ENCODE data around the gene SPPL3. TPM values are rescaled to one million over a fixed set of nuclear protein-coding genes. Genes with fewer than 3 reads are reported as not detected.

Gene SPPL3
- total RNA-seq, 1 experiment from 2014 or later, result 32.5 TPM

- H3K4me1 Mint-ChIP-seq, result 0 out of 2 replicates have a peak, but pooled peaks cover 4% of the 10 kb centered on the region
- no peak overlapping the region for H3K27ac Mint-ChIP-seq
- no peaks in the 10 kb centered on the region for H3K9me3 Mint-ChIP-seq
- POLR2A ChIA-PET, result no interaction called here
- CTCF ChIA-PET, result interaction anchor here (0.8 kb wide), 1 partner anchor 559 kb away, joined by 6 read pairs; no protein-coding TSS in a partner anchor
- DNase-seq (ENCODE audit: low spot score) (no peak), ATAC-seq (no peak)
- H3K36me3 Mint-ChIP-seq, result no peaks in the 10 kb centered on the region
- H3K4me3 Mint-ChIP-seq, result no peak overlapping the region
- TF ChIP-seq EMX1 (CRISPR knock-in tag; IDR thresholded peaks at IDR 0.05) (no peak), ZNF416 (CRISPR knock-in tag; IDR thresholded peaks at IDR 0.05) (no peak), ZNF396 (CRISPR knock-in tag; IDR thresholded peaks at IDR 0.05; ENCODE audit: borderline replicate concordance) (no peak), ETV6 (CRISPR knock-in tag; IDR thresholded peaks at IDR 0.05) (no peak), GTF2I (CRISPR knock-in tag; conservative IDR thresholded peaks at IDR 0.05) (no peak), MXD4 (CRISPR knock-in tag; IDR thresholded peaks at IDR 0.05; ENCODE audit: borderline replicate concordance) (no peak), IRF1 (CRISPR knock-in tag; IDR thresholded peaks at IDR 0.05) (no peak), CDX4 (CRISPR knock-in tag; IDR thresholded peaks at IDR 0.05; ENCODE audit: borderline replicate concordance) (no peak), ZNF138 (CRISPR knock-in tag; conservative IDR thresholded peaks at IDR 0.05) (no peak), USF2 (CRISPR knock-in tag; IDR thresholded peaks at IDR 0.05) (no peak), ZNF219 (CRISPR knock-in tag; IDR thresholded peaks at IDR 0.05; ENCODE audit: borderline replicate concordance) (no peak), SOX15 (CRISPR knock-in tag; IDR thresholded peaks at IDR 0.05) (no peak), JAZF1 (CRISPR knock-in tag; IDR thresholded peaks at IDR 0.05) (no peak)
- H3K27me3 Mint-ChIP-seq (ENCODE audit: low read depth), result no peaks in the 10 kb centered on the region
Observed at GRCh38 chr12:120885521-120885920, 18.6 kb downstream of the SPPL3 start.

DNA sequence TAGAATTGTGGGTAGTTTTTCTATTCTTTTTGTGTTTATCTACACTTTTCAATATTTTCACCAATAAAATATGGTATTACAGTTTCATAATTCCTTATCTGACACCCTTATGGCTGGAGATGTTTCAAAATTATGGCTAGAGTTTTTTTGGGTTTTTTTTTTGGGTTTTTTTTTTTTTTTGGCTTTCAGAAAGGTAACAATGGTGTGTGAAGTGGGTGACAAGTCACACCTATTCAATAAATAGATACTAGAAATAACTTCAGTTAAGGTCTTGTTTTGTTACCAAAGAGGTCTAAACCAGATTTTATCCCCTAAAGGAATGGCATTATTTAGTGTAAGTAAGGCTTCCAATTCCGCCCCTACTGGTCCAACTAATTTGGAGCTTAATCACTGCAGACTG is 19.5 kb downstream of the SPPL3 start:
- no peak for DNase-seq (ENCODE audit: low spot score)
- no peak overlapping the region for H3K27ac Mint-ChIP-seq
- POLR2A ChIA-PET, result interaction anchor here (0.6 kb wide), 1 partner anchor 14 kb away, joined by 8 read pairs; no protein-coding TSS in a partner anchor
- no peak for TF ChIP-seq TP53 (CRISPR knock-in tag; IDR thresholded peaks at IDR 0.05)
- no peak for TF ChIP-seq RORB (CRISPR knock-in tag; IDR thresholded peaks at IDR 0.05)
- no peak for TF ChIP-seq GABPB1 (CRISPR knock-in tag; IDR thresholded peaks at IDR 0.05)
- no peak for TF ChIP-seq MLX (CRISPR knock-in tag; IDR thresholded peaks at IDR 0.05)
- TF ChIP-seq JAZF1 (CRISPR knock-in tag; IDR thresholded peaks at IDR 0.05), result no peak
- TF ChIP-seq GTF2I (CRISPR knock-in tag; conservative IDR thresholded peaks at IDR 0.05), result no peak
- no peak for TF ChIP-seq MXD4 (CRISPR knock-in tag; IDR thresholded peaks at IDR 0.05; ENCODE audit: borderline replicate concordance)
- no peak for TF ChIP-seq E2F1 (CRISPR knock-in tag; IDR thresholded peaks at IDR 0.05)
- TF ChIP-seq ZNF263 (CRISPR knock-in tag; IDR thresholded peaks at IDR 0.05; ENCODE audit: low read depth), result no peak
- no peak for TF ChIP-seq SMAD3 (CRISPR knock-in tag; IDR thresholded peaks at IDR 0.05; ENCODE audit: borderline replicate concordance)
- no peak for ATAC-seq
- no peaks in the 10 kb centered on the region for H3K9me3 Mint-ChIP-seq
- CTCF ChIA-PET, result interaction anchor here (0.8 kb wide), 3 partner anchors 37 to 560 kb away, joined by 4 to 6 read pairs (median 4); no protein-coding TSS in a partner anchor
- H3K36me3 Mint-ChIP-seq, result no peaks in the 10 kb centered on the region
- H3K27me3 Mint-ChIP-seq (ENCODE audit: low read depth), result no peaks in the 10 kb centered on the region
- no peak overlapping the region for H3K4me3 Mint-ChIP-seq
- 0 out of 2 replicates have a peak, but pooled peaks cover 7% of the 10 kb centered on the region for H3K4me1 Mint-ChIP-seq
